Jurkat, Clone E6-1 (cell line): Measurements from ENCODE around the gene FMNL1.

Experiments
- DNase-seq: peaks from one replicate; pipeline ENCODE4 v3.0.0-alpha.2; 2011; ENCODE audit warnings: low read depth, low spot score
- H3K4me3 ChIP-seq: 2 replicates; pipeline ENCODE4 v1.5.1; 2011; ENCODE audit warnings: mild to moderate bottlenecking, low read length, control low read depth, moderate library complexity

Gene FMNL1

DNA sequence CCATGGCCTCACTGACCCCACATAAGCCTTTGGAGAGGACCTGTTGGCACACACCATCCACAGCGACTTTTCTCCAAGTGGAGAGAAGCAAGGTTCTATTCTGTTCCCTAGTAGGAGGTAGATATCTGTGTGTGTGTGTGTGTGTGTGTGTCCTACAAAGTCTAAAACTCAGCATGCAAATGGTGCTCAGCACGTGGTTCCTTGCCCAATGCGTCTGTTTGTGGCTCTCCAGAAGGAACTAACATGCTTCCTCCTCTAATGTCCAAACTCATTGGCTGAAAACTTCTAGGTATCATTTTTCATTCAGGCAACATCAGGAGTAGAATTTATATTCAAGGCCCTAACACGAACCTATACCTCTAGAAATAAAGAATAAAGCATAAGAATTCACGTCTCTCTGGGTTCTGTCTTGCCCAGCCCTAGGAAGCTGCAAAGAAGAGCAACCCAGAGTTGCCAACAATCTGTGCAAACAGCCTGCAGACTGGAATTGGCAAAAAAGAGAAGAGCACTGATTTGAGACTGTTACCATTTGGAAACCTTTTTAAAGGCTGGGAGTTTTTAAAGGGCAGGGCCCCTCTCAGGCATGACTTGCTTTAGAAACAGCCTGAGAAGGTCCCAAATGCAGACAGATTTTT lies 69.6 kb downstream of the FMNL1 start:
- no peak for DNase-seq

DNA sequence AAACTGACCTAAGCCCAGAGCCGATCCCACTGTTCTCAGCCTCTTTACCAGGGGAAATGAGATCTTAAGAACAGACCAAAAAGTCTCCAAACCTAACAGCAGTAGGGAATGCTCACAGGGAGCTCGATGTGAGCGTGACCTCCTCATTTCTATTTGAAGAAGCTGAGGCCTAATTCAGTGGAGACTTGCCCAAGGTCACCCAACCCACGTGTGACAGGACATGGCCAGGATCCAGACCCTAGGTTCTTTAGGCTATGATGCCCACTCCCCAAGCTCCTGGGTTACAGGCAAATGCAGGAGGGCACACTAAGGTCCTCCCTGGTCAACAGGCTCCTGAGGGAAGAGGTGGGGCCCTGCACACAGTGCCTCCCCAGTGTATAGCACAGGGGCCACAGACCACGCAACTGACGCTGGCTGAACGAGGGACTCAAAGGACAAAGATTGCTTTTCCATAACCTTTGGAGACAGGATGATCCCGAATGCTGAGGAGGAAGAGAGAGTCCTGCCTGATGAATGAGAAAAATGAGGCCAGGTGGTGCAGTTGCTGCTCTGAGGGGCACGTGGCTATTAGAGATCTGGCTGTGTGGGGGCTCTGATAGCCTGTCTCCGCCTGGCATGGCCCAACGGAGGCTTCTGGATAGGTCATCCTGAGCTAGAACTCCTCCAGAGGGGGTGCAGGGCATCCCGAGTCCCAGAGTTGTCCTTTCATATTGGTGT lies 71.2 kb downstream of the FMNL1 start:
- no peak overlapping the region for H3K4me3 ChIP-seq
- DNase-seq = no peak

More for the DNA sequence above, 69.6 kb downstream of the FMNL1 start:
- no peak overlapping the region for H3K4me3 ChIP-seq

DNA sequence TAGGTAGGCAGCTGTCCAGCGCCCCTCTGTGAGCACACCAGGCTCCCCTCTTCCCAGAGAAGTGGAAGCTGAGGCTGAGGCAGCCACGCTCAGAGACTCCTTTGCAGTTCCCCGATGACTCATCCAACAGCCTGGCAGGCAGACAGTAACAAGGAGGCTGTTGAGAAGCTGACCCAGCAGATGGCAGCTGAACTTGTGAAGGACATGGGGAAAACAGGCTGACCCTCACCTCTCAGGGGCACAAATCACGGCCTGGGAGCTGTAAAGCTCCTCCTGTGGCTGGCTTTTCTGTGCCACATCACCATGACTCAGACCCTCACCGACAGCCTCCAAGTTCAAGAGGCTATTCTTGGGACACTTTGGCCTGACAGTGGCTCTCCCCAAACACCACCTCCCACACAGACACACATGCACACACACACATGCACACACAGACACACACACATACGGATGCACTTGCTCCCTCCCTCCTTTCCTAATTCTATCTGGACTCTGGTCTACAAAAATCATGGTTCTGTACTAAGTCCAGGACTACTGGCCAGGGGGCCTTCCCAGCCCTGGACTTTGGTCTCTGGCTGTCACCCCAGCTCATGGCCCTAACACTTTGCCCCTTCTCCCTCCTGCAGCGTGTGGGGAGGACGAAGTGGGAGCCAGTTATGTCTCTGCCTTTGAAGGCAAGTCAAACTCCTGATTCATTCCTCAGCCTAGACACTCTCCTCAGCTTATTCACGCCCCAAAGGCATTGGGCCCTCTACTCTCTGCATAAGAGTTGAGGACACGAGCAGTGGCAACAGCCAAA lies 71.9 kb downstream of the FMNL1 start:
- no peak for DNase-seq
- no peak overlapping the region for H3K4me3 ChIP-seq

DNA sequence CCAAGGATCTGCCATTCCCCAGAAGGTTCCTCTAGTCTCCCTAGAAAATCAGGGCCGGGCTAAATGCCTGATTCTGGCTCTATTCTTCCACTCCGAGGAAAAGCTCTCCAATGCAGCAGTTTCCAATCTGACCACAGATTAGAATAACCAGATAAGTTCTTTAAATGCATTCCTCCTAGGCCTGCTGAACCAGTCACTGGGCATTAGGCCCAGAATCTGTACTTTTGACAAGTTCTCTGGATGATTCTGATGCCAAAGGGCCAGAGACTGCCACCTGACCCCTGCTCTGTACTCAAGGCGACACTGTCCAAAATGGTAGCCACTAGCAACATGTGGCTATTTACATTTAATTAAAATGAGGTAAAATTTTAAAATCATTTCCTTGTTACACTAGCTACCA lies 72.8 kb downstream of the FMNL1 start:
- no peak for DNase-seq

DNA sequence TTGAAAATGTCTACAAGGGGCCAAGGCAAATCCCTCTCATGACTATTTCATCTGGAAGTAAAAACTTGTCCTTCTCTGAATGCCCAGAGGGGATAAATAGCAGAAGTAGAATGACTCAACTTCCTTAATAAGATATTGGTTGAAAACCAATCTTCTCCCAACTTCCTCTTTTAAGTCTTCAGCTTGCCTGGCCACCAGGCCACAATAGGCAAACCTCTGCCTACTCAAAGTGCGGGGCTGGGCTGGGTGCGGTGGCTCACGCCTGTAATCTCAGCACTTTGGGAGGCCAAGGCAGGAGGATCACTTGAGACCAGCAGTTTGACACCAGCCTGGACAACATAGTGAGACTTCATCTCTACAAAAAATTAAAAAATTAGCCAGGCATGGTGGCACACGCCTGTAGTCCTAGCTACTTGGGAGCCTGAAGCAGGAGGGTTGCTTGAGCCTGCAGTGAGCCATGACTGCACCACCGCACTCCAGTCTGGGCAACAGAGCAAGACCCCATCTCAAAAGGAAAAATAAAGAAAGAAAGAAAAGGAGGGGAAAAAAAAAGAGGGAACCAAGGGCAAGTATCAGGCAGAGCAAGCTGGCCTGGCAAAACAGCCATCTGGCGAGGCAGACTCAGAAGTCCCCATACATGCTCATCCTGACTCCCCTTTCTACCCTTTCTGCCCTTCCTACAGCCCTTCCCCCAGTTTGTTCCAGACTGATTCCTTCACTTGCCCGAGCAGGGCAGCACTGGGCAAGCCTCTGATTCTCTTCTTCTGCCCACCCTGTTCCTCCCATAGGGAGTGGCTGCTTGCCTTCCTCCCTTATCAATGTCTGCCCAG lies 74.5 kb downstream of the FMNL1 start:
- DNase-seq = no peak
- no peak overlapping the region for H3K4me3 ChIP-seq

More for the DNA sequence above, 72.8 kb downstream of the FMNL1 start:
- no peak overlapping the region for H3K4me3 ChIP-seq

DNA sequence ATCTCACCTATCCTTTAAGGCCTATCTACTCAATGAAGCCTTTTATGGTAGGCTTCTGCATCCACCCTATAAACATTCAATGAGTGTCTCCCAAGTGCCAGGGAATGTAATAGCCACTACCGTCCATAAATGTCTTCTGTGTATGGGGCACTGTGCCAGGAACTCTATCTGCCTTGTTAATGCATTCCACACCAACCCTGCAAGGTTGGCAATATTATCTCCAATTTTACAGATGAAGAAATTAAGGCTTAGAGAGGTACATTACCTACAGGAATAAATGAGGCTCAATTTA lies 75.1 kb downstream of the FMNL1 start:
- DNase-seq = no peak
- no peak overlapping the region for H3K4me3 ChIP-seq
